HepG2 (cell line): ENCODE data around the gene ANKHD1. TPM values are rescaled to one million over a fixed set of nuclear protein-coding genes. Genes with fewer than 3 reads are reported as not detected.

Source experiments
- CREB1 ChIP-seq, 2 experiments: fragments of 450-650 bp in 1 of 2; IDR thresholded peaks; 2 replicates each; pipeline ENCODE4 v1.6.1; 2016 to 2017; ENCODE audit warnings: control low read depth in 1 of 2, mild to moderate bottlenecking in 1 of 2, missing compliant biosample characterization in 1 of 2, missing genetic modification characterization in 1 of 2
- DMAP1 ChIP-seq: IDR thresholded peaks from 2 replicates; pipeline ENCODE4 v1.6.1; 2016
- FOXM1 ChIP-seq: sonication (generic); formaldehyde crosslinking; IDR thresholded peaks from 2 replicates; pipeline ENCODE4 v1.5.0; 2020; ENCODE audit warnings: missing genetic modification reagents
- SP1 ChIP-seq, 2 experiments: fragments of 450-650 bp in 1 of 2; sonication (generic) in 1 of 2; formaldehyde crosslinking in 1 of 2; IDR thresholded peaks; 2 replicates each; pipeline versions ENCODE4 v1.4.0 to v1.6.1; 2016 to 2020; ENCODE audit warnings: missing genetic modification reagents in 1 of 2
- ZFP62 ChIP-seq: sonication (generic); formaldehyde crosslinking; IDR thresholded peaks from 2 replicates; pipeline ENCODE4 v1.4.0; 2020; ENCODE audit warnings: missing genetic modification reagents
- ZNF367 ChIP-seq: sonication (generic); formaldehyde crosslinking; IDR thresholded peaks from 2 replicates; pipeline ENCODE4 v1.4.0; 2020; ENCODE audit warnings: missing genetic modification reagents, borderline replicate concordance
- polyA plus RNA-seq, 8 experiments: library from polyadenylated mRNA; depleted of rRNA in 3 of 8; stranded (reverse) in 7 of 8; unstranded in 1 of 8; fragments of >200 nt; fragmentation: Illumina TruSeq in 4 of 8; extraction: Trizol in 4 of 8; gene quantifications; 2 replicates each; pipeline versions ENCODE4 v1.2.1 to v1.2.3, GENCODE V29; 2011 to 2016; ENCODE audit warnings: low read depth in 4 of 8, missing spikeins in 1 of 8, mixed read lengths in 1 of 8; ENCODE audit not compliant: insufficient read depth in 1 of 8
- total RNA-seq, 5 experiments: library from RNA; depleted of rRNA; stranded (reverse); fragments of >200 nt; fragmentation: Illumina TruSeq; extraction: Trizol; gene quantifications; 2 replicates each; pipeline ENCODE4 v1.2.3, GENCODE V29; 2016; ENCODE audit warnings: low read depth in 1 of 5
- TF ChIP-seq, protein P1 (sequence below): sonication (generic); formaldehyde crosslinking; IDR thresholded peaks from 2 replicates; pipeline ENCODE4 v1.4.0; 2020; ENCODE audit warnings: missing genetic modification reagents; ENCODE audit errors: not compliant biosample characterization
- TF ChIP-seq, protein P2 (sequence below): IDR thresholded peaks from 2 replicates; pipeline ENCODE4 v1.6.1; 2016; ENCODE audit warnings: mild to moderate bottlenecking, missing biosample characterization, missing genetic modification reagents
- TF ChIP-seq, protein P3 (sequence below): sonication (generic); formaldehyde crosslinking; IDR thresholded peaks from 2 replicates; pipeline ENCODE4 v1.4.0; 2020; ENCODE audit warnings: missing genetic modification reagents, borderline replicate concordance
- TF ChIP-seq, protein P4 (sequence below): sonication (generic); formaldehyde crosslinking; IDR thresholded peaks from 2 replicates; pipeline ENCODE4 v1.5.1; 2020; ENCODE audit warnings: mild to moderate bottlenecking, moderate library complexity, missing genetic modification reagents

Gene ANKHD1
- total and polyA plus RNA-seq, 2 of the 13 experiments (the other 11 are each of a cell fraction or from before 2014, with no cell fraction given) = 69.9 to 82.0 TPM

DNA sequence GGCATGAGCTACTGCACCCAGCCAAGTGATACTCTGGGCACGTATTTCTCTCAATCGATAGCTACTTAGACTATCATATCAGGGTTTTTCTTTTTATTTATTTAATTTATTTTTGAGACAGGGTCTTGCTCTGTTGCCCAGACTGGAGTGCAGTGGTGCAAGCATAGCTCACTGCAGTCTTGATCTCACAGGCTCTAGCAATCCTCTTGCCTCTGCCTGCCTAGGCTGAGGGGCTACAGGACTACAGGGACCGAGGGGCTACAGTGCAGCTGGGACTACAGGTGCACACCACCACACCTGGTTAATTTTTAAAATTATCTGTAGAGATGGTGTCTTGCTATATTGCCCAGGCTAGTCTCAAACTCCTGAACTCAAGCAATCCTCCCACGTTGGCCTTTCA is 20.3 kb upstream of the ANKHD1 start (continued):
- TF ChIP-seq, protein P1, sequence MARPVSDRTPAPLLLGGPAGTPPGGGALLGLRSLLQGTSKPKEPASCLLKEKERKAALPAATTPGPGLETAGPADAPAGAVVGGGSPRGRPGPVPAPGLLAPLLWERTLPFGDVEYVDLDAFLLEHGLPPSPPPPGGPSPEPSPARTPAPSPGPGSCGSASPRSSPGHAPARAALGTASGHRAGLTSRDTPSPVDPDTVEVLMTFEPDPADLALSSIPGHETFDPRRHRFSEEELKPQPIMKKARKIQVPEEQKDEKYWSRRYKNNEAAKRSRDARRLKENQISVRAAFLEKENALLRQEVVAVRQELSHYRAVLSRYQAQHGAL (CRISPR knock-in tag) = no peak
- TF ChIP-seq DMAP1 (CRISPR knock-in tag) = no peak
- TF ChIP-seq, protein P2, sequence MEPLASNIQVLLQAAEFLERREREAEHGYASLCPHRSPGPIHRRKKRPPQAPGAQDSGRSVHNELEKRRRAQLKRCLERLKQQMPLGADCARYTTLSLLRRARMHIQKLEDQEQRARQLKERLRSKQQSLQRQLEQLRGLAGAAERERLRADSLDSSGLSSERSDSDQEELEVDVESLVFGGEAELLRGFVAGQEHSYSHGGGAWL = no peak
- TF ChIP-seq ZFP62 (CRISPR knock-in tag) = no peak
- no peak for TF ChIP-seq CREB1 (IDR thresholded peaks at IDR 0.05)
- TF ChIP-seq CREB1 (CRISPR knock-in tag; IDR thresholded peaks at IDR 0.05) = no peak
- TF ChIP-seq ZNF367 (CRISPR knock-in tag) = no peak
- TF ChIP-seq SP1 (IDR thresholded peaks at IDR 0.05) = no peak
- no peak for TF ChIP-seq SP1 (CRISPR knock-in tag; IDR thresholded peaks at IDR 0.05)
- TF ChIP-seq, protein P3, sequence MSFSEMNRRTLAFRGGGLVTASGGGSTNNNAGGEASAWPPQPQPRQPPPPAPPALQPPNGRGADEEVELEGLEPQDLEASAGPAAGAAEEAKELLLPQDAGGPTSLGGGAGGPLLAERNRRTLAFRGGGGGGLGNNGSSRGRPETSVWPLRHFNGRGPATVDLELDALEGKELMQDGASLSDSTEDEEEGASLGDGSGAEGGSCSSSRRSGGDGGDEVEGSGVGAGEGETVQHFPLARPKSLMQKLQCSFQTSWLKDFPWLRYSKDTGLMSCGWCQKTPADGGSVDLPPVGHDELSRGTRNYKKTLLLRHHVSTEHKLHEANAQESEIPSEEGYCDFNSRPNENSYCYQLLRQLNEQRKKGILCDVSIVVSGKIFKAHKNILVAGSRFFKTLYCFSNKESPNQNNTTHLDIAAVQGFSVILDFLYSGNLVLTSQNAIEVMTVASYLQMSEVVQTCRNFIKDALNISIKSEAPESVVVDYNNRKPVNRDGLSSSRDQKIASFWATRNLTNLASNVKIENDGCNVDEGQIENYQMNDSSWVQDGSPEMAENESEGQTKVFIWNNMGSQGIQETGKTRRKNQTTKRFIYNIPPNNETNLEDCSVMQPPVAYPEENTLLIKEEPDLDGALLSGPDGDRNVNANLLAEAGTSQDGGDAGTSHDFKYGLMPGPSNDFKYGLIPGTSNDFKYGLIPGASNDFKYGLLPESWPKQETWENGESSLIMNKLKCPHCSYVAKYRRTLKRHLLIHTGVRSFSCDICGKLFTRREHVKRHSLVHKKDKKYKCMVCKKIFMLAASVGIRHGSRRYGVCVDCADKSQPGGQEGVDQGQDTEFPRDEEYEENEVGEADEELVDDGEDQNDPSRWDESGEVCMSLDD = no peak
- TF ChIP-seq, protein P4, sequence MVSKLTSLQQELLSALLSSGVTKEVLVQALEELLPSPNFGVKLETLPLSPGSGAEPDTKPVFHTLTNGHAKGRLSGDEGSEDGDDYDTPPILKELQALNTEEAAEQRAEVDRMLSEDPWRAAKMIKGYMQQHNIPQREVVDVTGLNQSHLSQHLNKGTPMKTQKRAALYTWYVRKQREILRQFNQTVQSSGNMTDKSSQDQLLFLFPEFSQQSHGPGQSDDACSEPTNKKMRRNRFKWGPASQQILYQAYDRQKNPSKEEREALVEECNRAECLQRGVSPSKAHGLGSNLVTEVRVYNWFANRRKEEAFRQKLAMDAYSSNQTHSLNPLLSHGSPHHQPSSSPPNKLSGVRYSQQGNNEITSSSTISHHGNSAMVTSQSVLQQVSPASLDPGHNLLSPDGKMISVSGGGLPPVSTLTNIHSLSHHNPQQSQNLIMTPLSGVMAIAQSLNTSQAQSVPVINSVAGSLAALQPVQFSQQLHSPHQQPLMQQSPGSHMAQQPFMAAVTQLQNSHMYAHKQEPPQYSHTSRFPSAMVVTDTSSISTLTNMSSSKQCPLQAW (CRISPR knock-in tag) = no peak
- no peak for TF ChIP-seq FOXM1 (CRISPR knock-in tag)
